ENCODE results near the gene ADH6. TPM values are rescaled to one million over a fixed set of nuclear protein-coding genes. Genes with fewer than 3 reads are reported as not detected.

Gene ADH6
- total and polyA plus RNA-seq, 9 of the 15 experiments (the other 6 are each of a cell fraction or from before 2014, with no cell fraction given) = 0.13 TPM; not detected in 8

- TF ChIP-seq, protein P1, sequence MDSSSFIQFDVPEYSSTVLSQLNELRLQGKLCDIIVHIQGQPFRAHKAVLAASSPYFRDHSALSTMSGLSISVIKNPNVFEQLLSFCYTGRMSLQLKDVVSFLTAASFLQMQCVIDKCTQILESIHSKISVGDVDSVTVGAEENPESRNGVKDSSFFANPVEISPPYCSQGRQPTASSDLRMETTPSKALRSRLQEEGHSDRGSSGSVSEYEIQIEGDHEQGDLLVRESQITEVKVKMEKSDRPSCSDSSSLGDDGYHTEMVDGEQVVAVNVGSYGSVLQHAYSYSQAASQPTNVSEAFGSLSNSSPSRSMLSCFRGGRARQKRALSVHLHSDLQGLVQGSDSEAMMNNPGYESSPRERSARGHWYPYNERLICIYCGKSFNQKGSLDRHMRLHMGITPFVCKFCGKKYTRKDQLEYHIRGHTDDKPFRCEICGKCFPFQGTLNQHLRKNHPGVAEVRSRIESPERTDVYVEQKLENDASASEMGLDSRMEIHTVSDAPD (CRISPR knock-in tag; IDR thresholded peaks at IDR 0.05) = no peak
- no peak for TF ChIP-seq SMAD2 (IDR thresholded peaks at IDR 0.05; ENCODE audit: low read depth, low read length)
Measured at GRCh38 chr4:99221980-99222379, 2.9 kb upstream of the ADH6 start (continued).

- intact Hi-C loops (cut with micrococcal nuclease) (no loop called here), in situ Hi-C loops (cut with MboI) (no loop called here)
- no peak overlapping the region for H3K9ac ChIP-seq (ENCODE audit: insufficient read depth in 1 of 2, low read depth in 2 of 2, low read length in 2 of 2)
- H3K4me3 ChIP-seq = no peak overlapping the region
- H3K36me3 ChIP-seq (ENCODE audit: control insufficient read depth, insufficient read depth, low read length) = no peaks in the 10 kb centered on the region
- no peaks in the 10 kb centered on the region for H3K9me3 ChIP-seq (replicated peaks; ENCODE audit: control insufficient read depth, insufficient read depth, low read depth, low read length)
- no peak overlapping the region for H3K4me2 ChIP-seq (ENCODE audit: insufficient read depth, low read length)
- DNase-seq (ENCODE audit: extremely low read depth in 1 of 4, low spot score in 3 of 4) (no peak), FAIRE-seq (no peak), ATAC-seq (no peak)
- CTCF ChIA-PET (ENCODE audit: low intra/inter-chr PET ratio) = no interaction called here
- H4K20me1 ChIP-seq (replicated peaks; ENCODE audit: control insufficient read depth, insufficient read depth, low read length) = no peaks in the 10 kb centered on the region
- no peaks in the 10 kb centered on the region for H3K27me3 ChIP-seq (ENCODE audit: control insufficient read depth in 2 of 2, insufficient read depth in 2 of 2, low read length in 2 of 2)
- POLR2A ChIA-PET = no interaction called here
- H3K9me1 ChIP-seq (ENCODE audit: control insufficient read depth, insufficient read depth, low read length) = no peaks in the 10 kb centered on the region
- no peaks in the 10 kb centered on the region for H3K79me2 ChIP-seq (ENCODE audit: control insufficient read depth, insufficient read depth, low read length)
- no peak overlapping the region for H3K27ac ChIP-seq (ENCODE audit: extremely low read depth, low read depth, low read length)
- H2AFZ ChIP-seq (ENCODE audit: low read depth, low read length) = no peak overlapping the region
- H3K4me1 ChIP-seq (replicated peaks in 1 of 2; ENCODE audit: control insufficient read depth in 2 of 2, insufficient read depth in 2 of 2, low read length in 2 of 2) = no peaks in the 10 kb centered on the region
- 0% methylated on average over 1 of the region's 1 CpG for WGBS (ENCODE audit: insufficient coverage, low coverage, missing lambda C conversion rate)
- BruUV-seq (replicated peaks) = no TSS peak
- TF ChIP-seq ZNF318 (IDR thresholded peaks at IDR 0.05; ENCODE audit: borderline replicate concordance in 1 of 2, low read depth in 1 of 2) (no peak), POLR3G (IDR thresholded peaks at IDR 0.05; ENCODE audit: extremely low read depth, insufficient read length, insufficient replicate concordance) (no peak), NFATC3 (IDR thresholded peaks at IDR 0.05) (no peak), ZNF174 (CRISPR knock-in tag; IDR thresholded peaks at IDR 0.05) (no peak), PPARD (CRISPR knock-in tag; IDR thresholded peaks at IDR 0.05) (no peak), BRD4 (IDR thresholded peaks at IDR 0.05) (no peak), RFX5 (IDR thresholded peaks at IDR 0.05; ENCODE audit: low read depth, low read length) (no peak), ZNF239 (CRISPR knock-in tag; IDR thresholded peaks at IDR 0.05) (no peak)
- TF ChIP-seq, protein P2, sequence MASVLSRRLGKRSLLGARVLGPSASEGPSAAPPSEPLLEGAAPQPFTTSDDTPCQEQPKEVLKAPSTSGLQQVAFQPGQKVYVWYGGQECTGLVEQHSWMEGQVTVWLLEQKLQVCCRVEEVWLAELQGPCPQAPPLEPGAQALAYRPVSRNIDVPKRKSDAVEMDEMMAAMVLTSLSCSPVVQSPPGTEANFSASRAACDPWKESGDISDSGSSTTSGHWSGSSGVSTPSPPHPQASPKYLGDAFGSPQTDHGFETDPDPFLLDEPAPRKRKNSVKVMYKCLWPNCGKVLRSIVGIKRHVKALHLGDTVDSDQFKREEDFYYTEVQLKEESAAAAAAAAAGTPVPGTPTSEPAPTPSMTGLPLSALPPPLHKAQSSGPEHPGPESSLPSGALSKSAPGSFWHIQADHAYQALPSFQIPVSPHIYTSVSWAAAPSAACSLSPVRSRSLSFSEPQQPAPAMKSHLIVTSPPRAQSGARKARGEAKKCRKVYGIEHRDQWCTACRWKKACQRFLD (CRISPR knock-in tag; IDR thresholded peaks at IDR 0.05) = no peak
Measured at GRCh38 chr4:99219479-99219878, 433 bp upstream of the ADH6 start.

All from K562 (cell line).